Stomach smooth muscle (tissue), 2 donors: ENCODE results near the gene FZR1.

ENCODE experiments used
- H3K27ac ChIP-seq: one replicate; pipeline ENCODE4 v1.7.0; 2013; ENCODE audit warnings: mild to moderate bottlenecking, low read length, inconsistent platforms
- H3K27me3 ChIP-seq, 2 donors: one replicate each; pipeline ENCODE4 v1.7.0; 2013; ENCODE audit warnings: low read length in 2 of 2; ENCODE audit not compliant: insufficient read depth in 2 of 2, control insufficient read depth in 1 of 2
- H3K36me3 ChIP-seq, 2 donors: one replicate each; pipeline ENCODE4 v1.7.0; 2013; ENCODE audit warnings: low read length in 2 of 2; ENCODE audit not compliant: control insufficient read depth in 2 of 2, insufficient read depth in 2 of 2
- H3K4me1 ChIP-seq: one replicate; pipeline ENCODE4 v1.7.0; 2013; ENCODE audit warnings: low read length; ENCODE audit not compliant: control insufficient read depth, insufficient read depth
- H3K4me3 ChIP-seq, 2 donors: one replicate each; pipeline ENCODE4 v1.7.0; 2013; ENCODE audit warnings: low read length in 2 of 2
- H3K9ac ChIP-seq, 2 donors: one replicate each; pipeline ENCODE4 v1.7.0; 2013; ENCODE audit warnings: low read length in 2 of 2, mild to moderate bottlenecking in 1 of 2
- H3K9me3 ChIP-seq, 2 donors: one replicate each; pipeline ENCODE4 v1.7.0; 2013; ENCODE audit warnings: low read length in 2 of 2; ENCODE audit not compliant: control insufficient read depth in 2 of 2
- donor health status: healthy.
- donor health status: Pancreatic carcinoma.

Gene FZR1

GRCh38 chr19:3464587-3465235, 41.4 kb upstream of the FZR1 start:
- H3K4me3 ChIP-seq = no peak overlapping the region
- H3K9me3 ChIP-seq = no peaks in the 10 kb centered on the region
- no peak overlapping the region for H3K9ac ChIP-seq
- peaks cover 0 to 4% of the 10 kb centered on the region in 2 donors for H3K36me3 ChIP-seq
- H3K4me1 ChIP-seq = peaks cover 39% of the 10 kb centered on the region
- no peak overlapping the region for H3K27ac ChIP-seq
- no peaks in the 10 kb centered on the region for H3K27me3 ChIP-seq

DNA sequence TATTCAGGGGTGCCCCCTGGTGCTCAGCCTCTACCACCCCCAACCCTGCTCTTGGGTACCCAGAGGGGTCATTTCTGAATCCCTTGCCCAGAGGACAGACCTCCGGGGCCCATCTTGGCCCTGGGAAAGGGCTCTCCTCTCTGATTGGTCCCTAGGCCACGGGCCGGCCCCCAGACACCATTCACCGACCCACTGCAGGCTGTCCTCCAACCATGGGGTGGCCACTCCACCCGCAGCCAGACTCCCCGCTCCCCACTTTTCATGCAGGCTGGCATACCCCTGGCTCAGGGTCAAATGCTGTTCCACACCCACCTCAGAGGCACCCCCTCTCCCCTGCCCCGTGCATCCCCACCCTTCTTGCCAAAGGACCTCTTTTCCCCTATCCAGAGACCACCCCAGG, 40.6 kb upstream of the FZR1 start:
- Histone ChIP-seq H3K27ac (peak overlapping the region; percentile 77), H3K36me3 (peaks cover 0 to 4% of the 10 kb centered on the region in 2 donors), H3K27me3 (no peaks in the 10 kb centered on the region), H3K9ac (no peak overlapping the region), H3K9me3 (no peaks in the 10 kb centered on the region), H3K4me3 (no peak overlapping the region), H3K4me1 (peaks cover 35% of the 10 kb centered on the region)

- no peaks in the 10 kb centered on the region for H3K27me3 ChIP-seq
- peak overlapping the region in 1 of 2 donors; percentile 35 for H3K4me3 ChIP-seq
- H3K9ac ChIP-seq = no peak overlapping the region
- no peaks in the 10 kb centered on the region for H3K9me3 ChIP-seq
- H3K36me3 ChIP-seq = peaks cover 0 to 4% of the 10 kb centered on the region in 2 donors
- H3K27ac ChIP-seq = peak overlapping the region; percentile 77
- H3K4me1 ChIP-seq = peaks cover 35% of the 10 kb centered on the region
Measured at GRCh38 chr19:3466635-3467034, 39.5 kb upstream of the FZR1 start.

DNA sequence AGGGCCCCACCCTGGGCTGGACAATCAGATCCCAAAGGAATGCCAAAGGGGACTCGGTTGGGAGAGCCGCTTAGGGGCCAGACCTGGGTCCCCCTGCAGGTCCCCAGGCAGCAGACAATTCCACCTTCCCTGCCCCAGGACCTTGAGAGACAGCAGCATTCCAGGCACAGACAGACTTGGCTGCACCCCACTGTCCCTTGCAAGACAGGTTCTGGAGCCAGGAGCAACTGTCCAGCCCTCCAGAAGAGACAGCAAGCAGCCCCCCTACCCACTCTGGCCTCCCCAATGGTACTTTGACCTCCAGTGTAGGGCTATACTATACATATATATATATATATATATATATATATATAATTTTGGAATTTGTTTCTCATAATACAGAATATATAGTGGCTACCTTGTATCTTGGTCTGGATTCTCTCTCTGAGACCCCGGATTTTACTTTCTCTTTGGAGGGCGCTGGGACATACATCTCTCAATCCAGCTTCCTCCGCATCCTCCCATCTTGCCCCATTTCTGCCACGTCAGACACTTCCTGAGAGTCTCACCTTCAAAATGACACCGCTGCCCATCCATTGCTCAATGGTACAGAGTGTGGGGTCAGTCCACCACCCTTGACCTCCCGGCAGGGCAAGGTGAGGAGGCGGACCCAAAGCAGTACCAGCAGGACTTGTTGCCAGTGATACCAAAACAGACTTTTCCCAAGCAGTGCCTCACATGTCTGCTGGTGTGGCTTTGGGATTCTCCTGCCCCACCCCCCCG, 38.5 kb upstream of the FZR1 start:
- peaks cover 44% of the 10 kb centered on the region for H3K4me1 ChIP-seq
- H3K9me3 ChIP-seq = no peaks in the 10 kb centered on the region
- peak overlapping the region; percentile 41 for H3K27ac ChIP-seq
- peaks cover 0 to 1% of the 10 kb centered on the region in 2 donors for H3K36me3 ChIP-seq
- H3K9ac ChIP-seq = no peak overlapping the region
- no peaks in the 10 kb centered on the region for H3K27me3 ChIP-seq
- H3K4me3 ChIP-seq = no peak overlapping the region

- no peak overlapping the region for H3K9ac ChIP-seq
- H3K9me3 ChIP-seq = no peaks in the 10 kb centered on the region
- H3K4me1 ChIP-seq = peaks cover 42% of the 10 kb centered on the region
- no peaks in the 10 kb centered on the region for H3K36me3 ChIP-seq
- no peaks in the 10 kb centered on the region for H3K27me3 ChIP-seq
- no peak overlapping the region for H3K27ac ChIP-seq
- H3K4me3 ChIP-seq = no peak overlapping the region
Measured at GRCh38 chr19:3468211-3468610, 37.9 kb upstream of the FZR1 start.

DNA sequence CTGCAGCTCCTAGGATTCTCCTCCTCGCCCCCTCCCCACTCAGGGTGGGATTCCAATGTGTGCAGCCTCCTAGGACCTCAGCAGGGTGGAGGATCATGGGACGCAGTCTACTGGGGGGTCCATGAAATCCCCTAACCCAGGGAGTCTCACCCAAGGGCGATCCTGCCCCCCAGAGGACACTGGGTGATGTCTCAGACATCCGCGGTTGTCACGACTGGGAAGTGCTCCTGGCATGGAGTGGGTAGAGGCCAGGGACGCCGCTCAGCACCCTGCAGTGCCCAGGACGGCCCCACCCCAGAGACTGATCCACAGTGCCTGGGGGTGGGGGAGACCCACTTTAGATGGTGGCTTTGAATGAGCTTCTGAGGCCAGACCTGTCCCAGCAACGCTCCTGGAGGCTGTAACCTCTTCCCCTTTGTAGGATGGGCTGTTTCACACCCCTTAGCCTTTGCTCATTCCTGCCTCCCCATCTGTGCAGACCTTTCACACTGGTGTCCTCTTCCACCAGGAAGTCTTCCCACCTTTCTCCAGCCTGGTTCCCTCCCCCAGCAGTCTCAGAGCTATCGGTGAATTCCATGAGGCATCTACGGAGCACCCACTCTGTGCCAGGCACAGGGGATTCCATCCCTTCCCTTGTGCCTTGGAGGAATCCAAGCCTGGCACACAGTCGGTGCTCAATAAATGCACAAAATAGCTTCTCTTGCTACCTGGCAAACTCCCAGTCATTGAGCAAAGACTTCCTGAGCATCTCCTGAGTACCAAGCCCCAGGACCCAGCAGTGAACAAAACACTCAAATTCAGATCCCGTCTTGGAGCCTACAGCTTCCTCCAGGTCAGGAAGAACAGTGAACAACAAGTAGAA, 36.2 kb upstream of the FZR1 start:
- H3K4me3 ChIP-seq = no peak overlapping the region
- H3K9ac ChIP-seq = peak overlapping the region in 1 of 2 donors; percentile 21
- H3K27me3 ChIP-seq = peaks cover 0 to 7% of the 10 kb centered on the region in 2 donors
- H3K27ac ChIP-seq = no peak overlapping the region
- H3K36me3 ChIP-seq = no peaks in the 10 kb centered on the region
- no peaks in the 10 kb centered on the region for H3K9me3 ChIP-seq
- H3K4me1 ChIP-seq = peaks cover 36% of the 10 kb centered on the region

- Histone ChIP-seq H3K27ac (no peak overlapping the region), H3K36me3 (no peaks in the 10 kb centered on the region), H3K4me3 (no peak overlapping the region), H3K9me3 (no peaks in the 10 kb centered on the region), H3K9ac (no peak overlapping the region), H3K4me1 (peaks cover 33% of the 10 kb centered on the region), H3K27me3 (peaks cover 0 to 12% of the 10 kb centered on the region in 2 donors)
Measured at GRCh38 chr19:3470500-3471128, 35.5 kb upstream of the FZR1 start.

GRCh38 chr19:3471954-3472655, 34.0 kb upstream of the FZR1 start:
- peaks cover 7 to 18% of the 10 kb centered on the region in 2 donors for H3K27me3 ChIP-seq
- no peak overlapping the region for H3K27ac ChIP-seq
- H3K9me3 ChIP-seq = no peaks in the 10 kb centered on the region
- peaks cover 19% of the 10 kb centered on the region for H3K4me1 ChIP-seq
- H3K4me3 ChIP-seq = peak overlapping the region in 1 of 2 donors; percentile 44
- H3K36me3 ChIP-seq = no peaks in the 10 kb centered on the region
- no peak overlapping the region for H3K9ac ChIP-seq

GRCh38 chr19:3474010-3474409, 32.1 kb upstream of the FZR1 start:
- Histone ChIP-seq H3K4me1 (peaks cover 15% of the 10 kb centered on the region), H3K4me3 (no peak overlapping the region), H3K36me3 (no peaks in the 10 kb centered on the region), H3K27me3 (peaks cover 7 to 22% of the 10 kb centered on the region in 2 donors), H3K9ac (no peak overlapping the region), H3K9me3 (no peaks in the 10 kb centered on the region), H3K27ac (no peak overlapping the region)

GRCh38 chr19:3474614-3475013, 31.5 kb upstream of the FZR1 start:
- Histone ChIP-seq H3K9ac (no peak overlapping the region), H3K4me3 (no peak overlapping the region), H3K27ac (no peak overlapping the region), H3K36me3 (no peaks in the 10 kb centered on the region), H3K9me3 (no peaks in the 10 kb centered on the region), H3K27me3 (peaks cover 7 to 23% of the 10 kb centered on the region in 2 donors), H3K4me1 (peaks cover 13% of the 10 kb centered on the region)
